ENCODE results near the gene ATP9B. TPM values are rescaled to one million over a fixed set of nuclear protein-coding genes. Genes with fewer than 3 reads are reported as not detected.

ATP9B gene
- polyA plus RNA-seq, 3 donors, result 7.2 to 20.3 (median 14.0) TPM

DNA sequence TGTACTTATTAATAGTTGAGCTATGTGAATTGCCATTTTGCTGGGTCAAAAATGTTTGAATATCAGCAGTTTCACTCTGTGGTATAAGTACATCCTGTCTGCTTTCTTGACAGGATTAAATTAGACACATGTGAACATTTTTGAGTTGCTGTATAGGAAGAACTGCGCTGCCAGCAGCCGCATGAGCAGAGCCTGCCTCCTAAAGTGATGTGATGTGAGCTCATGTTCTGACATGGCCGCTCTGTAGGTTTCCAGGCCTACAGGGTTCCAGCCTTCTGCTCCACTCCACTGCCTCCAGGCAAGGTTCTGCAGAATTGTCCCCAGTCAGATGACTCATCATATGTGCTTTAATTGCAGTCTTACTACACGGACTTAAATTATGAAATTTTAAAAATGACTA, 206.8 kb downstream of the ATP9B start:
- H3K27ac Mint-ChIP-seq, result no peak overlapping the region
- no peak overlapping the region for H3K4me2 ChIP-seq (replicated peaks; ENCODE audit: extremely low read depth, low read length, poor library complexity, severe bottlenecking)

DNA sequence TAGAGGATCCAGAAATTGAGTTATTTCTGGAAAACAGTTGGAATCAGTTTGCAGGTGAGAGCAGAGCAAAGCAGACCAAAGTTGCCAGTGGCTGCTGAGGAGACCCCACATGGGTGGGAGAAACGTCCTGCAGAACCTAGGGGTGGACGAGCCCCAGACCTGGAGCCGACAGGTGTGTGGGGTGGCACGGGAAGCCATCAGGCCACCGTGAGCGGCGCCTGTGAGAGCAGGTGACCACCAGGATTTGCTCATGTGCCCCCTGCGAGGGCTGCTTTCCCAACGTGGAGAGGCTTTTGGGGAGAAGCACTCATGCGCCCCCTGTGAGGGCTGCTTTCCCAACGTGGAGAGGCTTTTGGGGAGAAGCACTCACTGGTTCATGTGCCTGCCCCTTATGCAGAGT, 209.7 kb downstream of the ATP9B start:
- no peaks in the 10 kb centered on the region for H3K4me1 Mint-ChIP-seq
- 97% methylated on average over 11 of the region's 11 CpGs for WGBS (ENCODE audit: insufficient coverage)

More for the DNA sequence above, 206.8 kb downstream of the ATP9B start:
- Histone ChIP-seq H4K20me1 (ENCODE audit: insufficient read depth, low read length) (no peaks in the 10 kb centered on the region), H3K4me1 (ENCODE audit: control insufficient read depth in 1 of 2, insufficient read depth in 2 of 2, low read length in 2 of 2) (no peaks in the 10 kb centered on the region), H3K4me3 (replicated peaks in 1 of 3; ENCODE audit: low read depth in 2 of 3, low read length in 3 of 3) (no peak overlapping the region), H2AFZ (ENCODE audit: insufficient read depth, low read depth, low read length, poor library complexity, severe bottlenecking) (no peak overlapping the region), H3K79me2 (ENCODE audit: insufficient read depth, low read length) (no peaks in the 10 kb centered on the region), H3K9me3 (replicated peaks in 1 of 2; ENCODE audit: control insufficient read depth in 1 of 2, insufficient read depth in 1 of 2, low read length in 2 of 2) (no peaks in the 10 kb centered on the region), H3K36me3 (replicated peaks in 1 of 2; ENCODE audit: control insufficient read depth in 1 of 2, insufficient read depth in 2 of 2, low read length in 2 of 2) (peaks cover 12 to 46% of the 10 kb centered on the region in 2 donors), H3K27me3 (ENCODE audit: control insufficient read depth in 2 of 2, insufficient read depth in 2 of 2, low read length in 2 of 2) (no peaks in the 10 kb centered on the region), H3K27ac (ENCODE audit: low read depth in 1 of 2, low read length in 2 of 2) (no peak overlapping the region), H3K9ac (ENCODE audit: insufficient read depth, low read length, poor library complexity, severe bottlenecking) (no peak overlapping the region)
- DNase-seq, result no peak
- H3K4me1 Mint-ChIP-seq, result no peaks in the 10 kb centered on the region
- H3K36me3 Mint-ChIP-seq, result peaks cover 39 to 68% of the 10 kb centered on the region in 2 donors
- TF ChIP-seq, protein P1, sequence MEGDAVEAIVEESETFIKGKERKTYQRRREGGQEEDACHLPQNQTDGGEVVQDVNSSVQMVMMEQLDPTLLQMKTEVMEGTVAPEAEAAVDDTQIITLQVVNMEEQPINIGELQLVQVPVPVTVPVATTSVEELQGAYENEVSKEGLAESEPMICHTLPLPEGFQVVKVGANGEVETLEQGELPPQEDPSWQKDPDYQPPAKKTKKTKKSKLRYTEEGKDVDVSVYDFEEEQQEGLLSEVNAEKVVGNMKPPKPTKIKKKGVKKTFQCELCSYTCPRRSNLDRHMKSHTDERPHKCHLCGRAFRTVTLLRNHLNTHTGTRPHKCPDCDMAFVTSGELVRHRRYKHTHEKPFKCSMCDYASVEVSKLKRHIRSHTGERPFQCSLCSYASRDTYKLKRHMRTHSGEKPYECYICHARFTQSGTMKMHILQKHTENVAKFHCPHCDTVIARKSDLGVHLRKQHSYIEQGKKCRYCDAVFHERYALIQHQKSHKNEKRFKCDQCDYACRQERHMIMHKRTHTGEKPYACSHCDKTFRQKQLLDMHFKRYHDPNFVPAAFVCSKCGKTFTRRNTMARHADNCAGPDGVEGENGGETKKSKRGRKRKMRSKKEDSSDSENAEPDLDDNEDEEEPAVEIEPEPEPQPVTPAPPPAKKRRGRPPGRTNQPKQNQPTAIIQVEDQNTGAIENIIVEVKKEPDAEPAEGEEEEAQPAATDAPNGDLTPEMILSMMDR (IDR thresholded peaks at IDR 0.05), result no peak
- H3K4me3 Mint-ChIP-seq, result no peak overlapping the region
- 23% methylated on average over 4 of the region's 4 CpGs for WGBS (ENCODE audit: insufficient coverage)
- intact Hi-C loops (cut with micrococcal nuclease), result no loop called here
- H3K27me3 Mint-ChIP-seq (ENCODE audit: low read depth in 3 of 3), result no peaks in the 10 kb centered on the region
- no peaks in the 10 kb centered on the region for H3K9me3 Mint-ChIP-seq

More for the DNA sequence above, 209.7 kb downstream of the ATP9B start:
- Histone ChIP-seq H3K79me2 (ENCODE audit: insufficient read depth, low read length) (no peaks in the 10 kb centered on the region), H4K20me1 (ENCODE audit: insufficient read depth, low read length) (no peaks in the 10 kb centered on the region), H3K27me3 (ENCODE audit: control insufficient read depth in 2 of 2, insufficient read depth in 2 of 2, low read length in 2 of 2) (no peaks in the 10 kb centered on the region), H3K9me3 (replicated peaks in 1 of 2; ENCODE audit: control insufficient read depth in 1 of 2, insufficient read depth in 1 of 2, low read length in 2 of 2) (no peaks in the 10 kb centered on the region), H3K4me1 (ENCODE audit: control insufficient read depth in 1 of 2, insufficient read depth in 2 of 2, low read length in 2 of 2) (no peaks in the 10 kb centered on the region), H3K36me3 (replicated peaks in 1 of 2; ENCODE audit: control insufficient read depth in 1 of 2, insufficient read depth in 2 of 2, low read length in 2 of 2) (peaks cover 7 to 54% of the 10 kb centered on the region in 2 donors), H3K4me3 (replicated peaks in 1 of 3; ENCODE audit: low read depth in 2 of 3, low read length in 3 of 3) (no peak overlapping the region), H3K4me2 (replicated peaks; ENCODE audit: extremely low read depth, low read length, poor library complexity, severe bottlenecking) (no peak overlapping the region), H3K27ac (ENCODE audit: low read depth in 1 of 2, low read length in 2 of 2) (no peak overlapping the region), H3K9ac (ENCODE audit: insufficient read depth, low read length, poor library complexity, severe bottlenecking) (no peak overlapping the region), H2AFZ (ENCODE audit: insufficient read depth, low read depth, low read length, poor library complexity, severe bottlenecking) (no peak overlapping the region)
- DNase-seq, result no peak
- TF ChIP-seq, protein P1 (IDR thresholded peaks at IDR 0.05), result no peak
- intact Hi-C loops (cut with micrococcal nuclease), result no loop called here
- Mint-ChIP-seq H3K9me3 (no peaks in the 10 kb centered on the region), H3K27me3 (ENCODE audit: low read depth in 3 of 3) (no peaks in the 10 kb centered on the region), H3K4me3 (no peak overlapping the region), H3K36me3 (peaks cover 39 to 72% of the 10 kb centered on the region in 2 donors), H3K27ac (no peak overlapping the region)

All from CD14-positive monocyte (primary cell).